Stimulated activated CD4-positive, alpha-beta T cell treated with anti-CD3 and anti-CD28 coated beads, Interleukin-15, amount 100 ng/mL, for 24 hours (primary cell): ENCODE measurements around the gene TP53BP1.
A peak's percentile ranks its signal among the peaks of the same experiment; 100 is the strongest.

Experiments used
- DNase-seq: peaks from one replicate; pipeline ENCODE4 v3.0.0-alpha.2; 2020

The TP53BP1 gene

GRCh38 chr15:43517354-43518196 is 24.6 kb upstream of the TP53BP1 start, which contains the start of gene MAP1A:
Gene MAP1A, plus strand, starts transcription at chr15:43517608. Its CDS starts 3,866 bp downstream, at chr15:43521474.
- no peak for DNase-seq

DNA sequence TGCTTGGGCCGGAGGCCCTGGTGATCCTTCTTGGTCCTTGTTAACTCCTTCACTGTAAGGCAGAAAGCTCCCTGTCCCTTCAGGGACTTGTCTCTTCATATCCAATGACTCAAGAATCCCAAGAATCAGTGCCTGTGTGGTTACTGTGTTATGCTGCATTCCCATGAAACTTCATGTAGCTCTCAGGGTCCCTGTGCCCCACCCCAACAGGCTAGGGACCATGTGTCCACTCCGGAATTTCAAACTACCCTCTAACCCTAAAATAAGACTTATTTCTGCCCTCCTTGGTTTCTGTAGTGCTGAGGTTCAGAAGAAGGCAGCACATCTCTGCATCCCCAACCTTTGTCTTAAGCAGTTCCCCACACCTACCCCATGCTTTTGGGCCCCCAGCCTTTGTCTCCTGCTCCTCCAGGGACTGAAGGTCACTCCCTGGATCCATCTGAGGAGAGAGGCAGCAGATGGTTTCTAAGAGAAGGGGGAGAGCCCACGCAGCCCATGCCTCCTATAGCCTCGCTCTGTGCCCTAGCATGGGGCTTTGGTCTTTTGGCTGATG is 23.9 kb upstream of the TP53BP1 start:
- DNase-seq, result no peak

- no peak for DNase-seq
Observed at GRCh38 chr15:43516185-43516584, 23.2 kb upstream of the TP53BP1 start.

GRCh38 chr15:43515741-43516140 is 22.8 kb upstream of the TP53BP1 start:
- no peak for DNase-seq

- DNase-seq, result no peak
Observed at GRCh38 chr15:43514241-43515057, 21.5 kb upstream of the TP53BP1 start.

DNA sequence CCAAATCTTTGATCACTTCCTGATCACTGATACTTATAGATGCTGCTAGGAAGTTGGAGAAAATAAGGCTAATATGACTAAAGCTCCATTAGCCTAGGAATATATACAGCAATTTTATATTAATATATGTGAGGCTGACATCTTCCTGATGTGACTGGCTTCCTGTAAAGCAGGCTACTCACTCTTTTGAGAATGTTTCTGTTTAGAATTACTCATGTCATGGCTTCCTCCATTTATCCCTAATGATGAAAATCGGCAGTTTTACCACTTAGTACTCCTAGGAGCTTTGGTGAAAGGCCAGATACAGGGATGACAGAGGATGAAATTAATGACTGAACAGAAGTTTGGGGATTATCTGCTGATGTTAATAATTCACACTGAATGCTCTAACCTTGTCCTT is 20.6 kb upstream of the TP53BP1 start:
- DNase-seq, result no peak

DNA sequence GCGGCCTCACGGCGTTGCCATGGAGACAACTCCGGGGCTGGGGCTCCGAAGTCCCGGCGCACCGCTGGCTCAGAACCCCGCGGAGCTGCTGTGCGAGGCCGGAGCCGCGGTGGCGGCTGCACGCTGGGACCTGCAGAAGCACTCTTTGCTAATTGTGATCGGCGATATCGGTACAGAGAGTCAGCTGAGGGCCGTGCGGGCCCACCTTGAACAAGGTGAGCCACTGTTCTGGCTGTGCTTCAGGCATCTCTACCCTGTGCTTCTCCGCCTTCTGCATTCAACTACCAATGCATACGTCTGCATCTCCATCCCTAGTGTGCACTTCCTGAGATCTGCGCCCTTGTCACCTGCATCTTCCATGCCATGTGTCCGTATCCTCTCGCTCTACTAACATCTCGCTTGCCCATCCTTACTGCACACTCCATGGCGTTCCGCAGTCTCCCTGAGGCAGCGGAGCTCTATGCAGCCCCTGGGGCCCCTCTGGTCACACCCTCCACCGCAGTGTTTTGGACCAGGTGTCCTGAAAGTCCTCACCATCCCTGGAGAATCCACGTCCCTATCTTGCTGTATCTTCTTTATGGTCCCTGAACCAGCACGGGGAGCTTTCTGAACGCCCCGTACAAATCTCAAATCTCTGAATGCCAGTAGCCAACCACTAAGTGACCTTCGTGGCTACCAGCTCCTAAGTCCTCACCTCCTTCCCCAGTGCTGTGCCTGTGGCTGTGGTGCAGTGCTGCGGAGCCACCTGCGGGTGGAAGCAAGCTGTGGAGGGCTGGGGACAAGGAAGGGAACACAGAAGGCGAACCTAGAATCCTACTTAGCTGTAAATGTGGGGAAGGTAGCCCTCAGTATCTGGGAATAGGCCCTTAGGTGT is 18.3 kb upstream of the TP53BP1 start:
- DNase-seq, result peak; percentile 37

DNA sequence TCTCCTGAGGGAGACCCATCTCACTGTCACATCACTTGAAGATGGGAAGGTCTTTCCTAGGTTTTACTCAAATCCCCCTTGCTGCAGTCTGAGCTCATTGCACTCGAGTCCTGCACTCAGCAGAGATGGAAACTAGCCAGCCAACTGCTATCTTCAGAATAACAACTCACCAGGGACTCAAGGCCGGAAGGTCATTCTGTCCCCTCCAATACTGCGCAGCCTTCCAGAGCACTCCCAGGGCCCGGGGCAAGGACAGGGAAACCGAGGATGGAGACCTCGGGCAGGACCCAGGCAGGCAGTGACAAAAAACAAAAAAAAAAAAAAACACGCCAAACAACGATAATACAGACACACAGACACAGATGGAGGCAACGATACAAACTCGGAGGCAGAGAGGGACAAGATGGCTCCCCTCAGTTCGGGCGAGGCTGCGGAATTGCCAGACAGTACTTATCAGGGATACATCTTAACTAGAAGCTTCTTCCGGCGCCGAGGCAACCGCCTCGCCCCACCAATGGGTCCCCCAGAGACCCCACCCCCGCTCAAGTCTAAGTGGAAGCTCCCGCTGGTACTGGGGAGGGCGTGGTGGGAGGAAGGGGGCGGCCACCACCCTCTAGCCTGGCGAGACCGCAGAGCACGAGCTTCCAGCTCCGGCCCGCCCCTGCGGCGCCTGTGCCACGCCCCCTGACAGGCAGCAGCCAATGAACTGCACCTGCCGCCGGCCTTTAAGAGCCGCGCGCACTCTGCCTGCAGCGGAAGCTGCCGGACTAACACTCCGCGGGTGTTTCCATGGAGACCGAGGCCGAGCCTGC is 17.4 kb upstream of the TP53BP1 start:
- DNase-seq, result peak; percentile 99

DNA sequence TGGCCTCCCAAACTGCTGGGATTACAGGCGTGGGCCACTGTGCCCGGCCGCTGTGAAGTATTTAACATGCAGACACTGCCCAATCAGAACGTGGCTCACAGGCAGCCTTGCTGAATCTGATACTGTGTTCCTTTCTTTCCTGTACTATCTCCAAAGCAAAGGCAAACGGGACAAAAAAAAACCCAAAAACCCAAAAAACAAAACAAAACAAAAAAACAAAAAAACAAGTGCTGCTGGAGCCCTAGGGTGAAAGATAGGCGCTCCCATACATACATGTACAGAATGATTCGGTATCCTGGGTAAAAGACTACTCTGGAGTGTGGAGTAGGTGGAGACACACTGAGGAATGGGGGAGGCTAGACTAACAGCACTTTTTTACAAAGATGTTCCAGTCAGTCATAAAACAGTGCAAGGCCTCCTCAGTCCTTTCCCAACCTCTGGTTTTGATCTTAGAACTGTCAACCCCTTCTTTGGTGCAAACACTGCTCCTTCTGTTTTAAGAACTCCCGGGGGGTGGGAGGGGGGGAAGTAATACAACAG is 16.8 kb upstream of the TP53BP1 start:
- no peak for DNase-seq

DNA sequence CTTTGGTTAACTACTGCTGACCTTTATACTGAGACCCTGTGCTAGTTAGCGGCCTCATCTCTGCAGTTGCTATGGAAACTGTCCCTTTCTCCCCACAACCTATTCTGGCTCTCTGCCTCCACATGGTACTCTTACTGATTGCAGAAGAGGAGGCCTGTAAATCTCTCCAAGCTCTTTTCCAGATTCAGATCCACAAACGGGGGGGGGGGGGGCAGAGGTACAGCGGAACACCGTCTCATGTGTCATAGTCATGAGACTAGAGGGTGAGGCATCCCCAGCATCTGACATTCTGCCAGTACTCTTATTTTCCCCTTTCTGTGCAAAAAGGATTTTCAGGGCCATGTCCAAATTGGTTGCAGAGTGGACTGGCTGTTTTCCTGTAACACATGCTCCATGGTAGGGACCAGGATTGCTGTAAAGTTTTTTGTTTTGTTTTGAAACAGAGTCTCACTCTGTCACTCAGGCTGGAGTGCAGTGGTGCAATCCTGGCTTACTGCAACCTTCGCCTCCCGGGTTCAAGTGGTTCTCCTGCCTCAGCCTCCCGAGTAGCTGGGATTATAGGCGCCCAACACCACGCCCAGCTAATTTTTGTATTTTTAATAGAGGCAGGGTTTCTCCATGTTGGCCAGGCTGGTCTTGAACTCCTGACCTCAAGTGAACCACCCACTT is 16.2 kb upstream of the TP53BP1 start:
- DNase-seq, result no peak

- DNase-seq, result no peak
Observed at GRCh38 chr15:43508421-43508820, 15.5 kb upstream of the TP53BP1 start.

DNA sequence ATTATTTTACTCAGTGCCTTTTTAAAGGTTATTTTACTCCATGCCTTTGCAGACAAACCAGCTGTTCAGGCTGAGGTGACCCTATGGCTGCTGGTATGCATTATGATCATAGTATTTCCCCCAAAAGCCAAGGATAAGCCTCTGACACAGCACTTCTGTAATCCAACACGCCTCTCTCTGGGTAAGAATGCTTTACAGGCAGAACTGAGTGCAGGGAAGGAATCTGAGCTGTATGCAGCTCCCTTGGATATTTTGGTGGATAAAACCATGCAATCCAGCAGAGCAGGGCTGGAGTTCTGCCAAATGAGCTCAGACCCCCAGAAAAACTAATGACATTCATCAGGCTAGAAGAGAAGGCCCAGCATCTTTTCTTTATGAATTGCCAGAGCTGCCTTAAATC is 12.8 kb upstream of the TP53BP1 start:
- no peak for DNase-seq

DNA sequence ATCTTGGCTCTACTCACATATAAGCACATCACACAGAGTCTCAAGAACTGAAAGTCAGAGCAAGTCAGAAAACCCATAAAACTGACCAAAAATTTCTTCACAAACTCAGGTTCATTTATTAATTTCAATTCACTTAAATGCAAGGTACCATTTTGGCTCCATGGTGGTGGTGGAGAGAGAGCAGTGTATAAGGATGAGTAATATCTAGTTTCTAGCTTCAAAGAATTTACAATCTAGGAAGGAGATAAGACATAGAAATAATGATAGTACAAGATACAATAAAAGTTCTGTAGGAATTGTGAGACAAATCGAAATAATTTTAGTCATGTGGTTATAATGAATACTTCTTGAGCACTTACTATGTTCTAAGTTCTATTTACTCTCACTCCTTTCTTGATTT is 6.7 kb upstream of the TP53BP1 start:
- DNase-seq, result no peak

DNA sequence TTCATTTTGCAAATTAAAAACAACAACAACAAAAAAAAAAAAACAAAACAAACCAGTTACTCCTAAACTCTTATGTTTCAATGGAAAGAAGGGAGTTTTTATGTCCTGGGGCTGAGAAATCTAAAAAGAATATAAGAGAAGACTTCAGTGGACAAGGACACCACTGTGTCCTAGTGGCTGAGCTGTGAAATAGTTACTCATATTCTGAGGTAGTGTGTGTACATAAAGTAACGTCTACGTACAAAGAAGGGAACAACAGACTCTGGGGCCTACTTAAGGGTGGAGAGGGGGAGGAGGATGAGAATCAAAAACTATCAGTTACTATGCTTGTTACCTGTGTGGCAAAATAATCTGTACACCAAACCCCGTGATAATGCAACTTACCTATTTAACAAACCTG is 6.0 kb upstream of the TP53BP1 start:
- DNase-seq, result no peak

DNA sequence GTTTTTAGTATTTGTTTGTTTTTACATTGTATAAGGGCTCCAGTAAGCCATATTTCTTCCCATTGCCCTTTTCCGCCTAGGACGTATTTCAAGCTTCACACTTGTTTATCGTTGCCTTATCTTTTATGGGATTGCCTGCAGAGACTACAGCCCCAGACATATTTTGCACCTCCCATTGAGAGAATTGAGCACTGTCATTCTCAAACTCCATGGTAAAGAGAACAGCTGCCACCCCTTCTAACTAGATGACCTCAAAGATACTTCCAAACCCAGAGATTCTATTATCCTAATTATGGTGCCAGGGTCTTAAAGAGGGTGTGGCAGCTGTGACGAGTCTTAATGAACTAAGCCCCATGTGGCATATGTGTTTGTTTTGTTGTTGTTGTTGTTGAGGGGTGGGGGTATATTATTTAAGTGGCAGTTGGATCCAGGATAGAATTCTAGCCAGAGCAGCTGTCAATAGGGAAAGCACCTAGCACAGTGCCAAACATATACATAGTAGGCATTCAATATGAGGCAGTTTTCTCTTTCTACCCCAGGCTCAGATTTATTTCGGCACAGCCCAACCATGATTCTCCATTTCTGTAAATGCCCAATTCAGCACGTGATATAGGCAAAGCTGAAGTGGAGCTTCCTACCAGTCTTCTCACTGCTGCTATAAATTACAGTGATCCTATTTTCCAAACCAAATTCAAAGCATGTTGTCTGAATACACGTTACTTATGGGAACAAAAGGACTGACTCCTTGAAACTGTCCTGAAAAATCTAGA is 932 bp upstream of the TP53BP1 start:
- DNase-seq, result no peak

DNA sequence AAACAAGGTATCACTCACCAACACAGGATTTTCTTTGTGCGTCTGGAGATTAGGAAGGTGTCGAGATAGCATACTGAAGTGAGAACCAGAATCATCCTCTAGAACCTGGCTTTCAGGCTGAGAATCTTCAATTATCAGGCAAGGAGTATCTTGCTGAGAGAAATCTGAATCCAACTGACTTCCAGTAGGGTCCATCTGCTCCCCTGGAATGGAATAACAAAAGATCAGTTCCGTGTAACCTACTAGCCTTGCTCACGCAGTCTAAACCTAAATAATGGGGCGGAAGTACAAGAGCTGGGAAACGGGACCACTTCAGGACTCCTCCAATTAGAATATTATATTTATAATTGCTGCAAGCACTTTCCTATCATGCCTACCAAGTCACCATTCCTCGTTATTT is 690 bp downstream of the TP53BP1 start:
- DNase-seq, result no peak

DNA sequence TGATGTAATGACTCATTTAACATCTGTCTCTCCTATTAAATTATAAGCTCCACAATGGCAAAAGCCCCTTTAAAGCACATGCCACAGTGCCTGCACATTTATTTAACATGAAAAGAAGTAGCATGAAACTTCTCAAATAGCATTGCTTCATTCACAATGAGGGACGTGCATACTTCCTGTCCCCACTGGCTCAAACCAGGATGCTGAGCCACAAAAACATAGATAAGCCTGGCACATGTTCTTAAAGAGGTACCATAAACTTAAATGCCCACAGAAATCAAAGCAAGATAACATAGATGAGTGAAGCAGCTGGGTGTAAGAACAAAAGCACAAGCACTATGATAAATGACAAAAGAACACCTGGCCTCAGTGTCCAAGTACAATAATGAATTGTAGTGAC is 3.8 kb downstream of the TP53BP1 start:
- no peak for DNase-seq

- no peak for DNase-seq
Observed at GRCh38 chr15:43488790-43489189, 4.2 kb downstream of the TP53BP1 start.

DNA sequence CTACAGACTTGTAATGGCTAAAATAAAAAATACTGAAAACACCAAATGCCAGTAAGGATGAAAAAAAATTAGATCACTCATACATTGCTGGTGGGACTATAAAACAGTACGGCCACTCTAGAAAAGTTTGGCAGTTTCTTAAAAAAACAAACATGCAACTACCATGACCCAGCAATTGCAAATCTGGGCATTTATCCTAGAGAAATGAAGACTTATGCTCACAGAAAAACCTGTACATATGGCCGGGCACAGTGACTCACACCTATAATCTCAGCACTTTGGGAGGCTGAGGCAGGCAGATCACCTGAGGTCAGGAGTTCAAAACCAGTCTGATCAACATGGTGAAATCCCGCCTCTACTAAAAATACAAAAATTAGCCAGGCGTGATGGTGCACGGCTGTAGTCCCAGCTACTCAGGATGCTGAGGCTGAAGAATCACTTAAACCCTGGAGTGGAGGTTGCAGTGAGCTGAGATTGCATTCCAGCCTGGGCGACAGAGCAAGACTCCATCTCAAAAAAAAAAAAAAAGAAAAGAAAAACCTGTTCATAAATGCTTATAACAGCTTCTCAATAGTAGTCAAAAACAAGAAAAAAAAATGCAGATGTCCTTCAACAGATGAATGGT is 5.6 kb downstream of the TP53BP1 start:
- DNase-seq, result no peak

- DNase-seq, result no peak
Observed at GRCh38 chr15:43484455-43484854, 8.5 kb downstream of the TP53BP1 start.
